COLO668 (cell line): ENCODE data around the gene CLEC11A.

ENCODE experiments used
- DNase-seq: peaks from one replicate; lab custom pipeline; 2025; ENCODE audit not compliant: unreplicated experiment; lab: John Stamatoyannopoulos, UW

The CLEC11A gene, protein sequence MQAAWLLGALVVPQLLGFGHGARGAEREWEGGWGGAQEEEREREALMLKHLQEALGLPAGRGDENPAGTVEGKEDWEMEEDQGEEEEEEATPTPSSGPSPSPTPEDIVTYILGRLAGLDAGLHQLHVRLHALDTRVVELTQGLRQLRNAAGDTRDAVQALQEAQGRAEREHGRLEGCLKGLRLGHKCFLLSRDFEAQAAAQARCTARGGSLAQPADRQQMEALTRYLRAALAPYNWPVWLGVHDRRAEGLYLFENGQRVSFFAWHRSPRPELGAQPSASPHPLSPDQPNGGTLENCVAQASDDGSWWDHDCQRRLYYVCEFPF

DNA sequence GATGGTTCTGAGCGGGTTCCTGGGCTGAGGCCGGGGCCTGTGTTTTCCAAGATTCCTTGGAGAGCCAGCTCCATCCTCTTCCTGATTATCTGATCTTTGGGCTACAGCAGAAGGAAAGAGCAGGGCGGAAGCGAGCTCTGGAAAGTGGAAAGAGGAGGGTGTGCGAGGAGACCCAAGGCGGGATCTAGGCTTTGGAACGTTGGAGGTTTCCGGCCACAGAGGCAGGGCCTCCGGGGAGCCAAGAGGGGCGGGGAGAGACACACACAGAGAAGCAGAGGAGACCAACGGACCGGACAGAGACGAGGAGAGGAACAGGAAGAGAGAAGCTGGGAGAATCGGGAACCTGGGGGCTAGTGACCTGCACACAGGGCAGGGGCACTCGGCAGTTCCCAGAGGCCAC, at the start of gene CLEC11A:
Gene CLEC11A, plus strand, starts transcription at position 296 of the 400 bp plus-strand sequence. CDS start 162 bp downstream, outside the sequence.
- DNase-seq, result no peak

DNA sequence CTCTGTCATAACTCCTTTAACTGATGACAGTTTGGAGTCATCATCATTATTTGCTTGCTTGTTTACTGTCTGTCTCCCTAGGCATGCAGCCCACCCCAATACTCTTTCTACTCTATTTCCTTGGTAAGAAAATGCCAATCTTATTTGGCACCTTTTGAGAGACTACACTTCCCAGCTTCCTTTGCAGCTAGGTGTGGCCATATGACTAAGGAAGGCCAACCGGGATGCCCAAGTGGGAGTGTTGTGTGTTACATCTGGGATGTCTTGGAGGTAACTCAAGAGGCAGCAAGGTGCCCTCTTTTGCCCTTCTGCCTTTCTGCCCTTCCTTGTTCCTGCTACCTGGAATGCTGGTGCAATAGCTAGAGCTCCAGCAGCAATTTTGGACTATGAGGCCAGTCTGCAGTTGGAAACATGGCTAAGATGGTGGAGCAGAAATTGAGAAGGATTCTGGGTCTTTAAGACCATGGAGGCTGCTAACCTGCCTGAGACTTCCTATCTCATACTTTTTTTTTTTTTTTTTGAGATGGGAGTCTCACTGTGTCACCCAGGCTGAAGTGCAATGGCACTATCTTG, 46.5 kb upstream of the CLEC11A start:
- DNase-seq, result no peak

DNA sequence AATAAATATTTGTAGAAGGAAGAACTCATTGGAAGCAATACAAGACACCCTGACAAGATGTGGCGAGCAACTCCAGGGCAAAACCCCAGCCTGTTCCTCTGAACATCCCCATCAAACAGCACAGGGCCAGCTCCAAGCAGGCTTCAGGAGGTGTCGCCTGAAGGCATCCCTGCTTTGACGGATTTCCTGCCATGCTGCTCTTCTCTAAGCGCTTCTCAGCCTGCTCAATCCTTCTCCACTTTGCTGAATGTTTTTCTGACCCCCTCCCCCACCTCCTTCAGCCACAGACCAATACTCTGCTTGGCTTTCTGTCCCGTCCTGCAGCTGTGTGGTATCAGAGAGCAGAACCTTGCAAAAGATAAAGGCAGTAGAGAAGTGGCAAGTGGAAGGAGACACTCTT, 45.5 kb upstream of the CLEC11A start:
- DNase-seq, result no peak

DNA sequence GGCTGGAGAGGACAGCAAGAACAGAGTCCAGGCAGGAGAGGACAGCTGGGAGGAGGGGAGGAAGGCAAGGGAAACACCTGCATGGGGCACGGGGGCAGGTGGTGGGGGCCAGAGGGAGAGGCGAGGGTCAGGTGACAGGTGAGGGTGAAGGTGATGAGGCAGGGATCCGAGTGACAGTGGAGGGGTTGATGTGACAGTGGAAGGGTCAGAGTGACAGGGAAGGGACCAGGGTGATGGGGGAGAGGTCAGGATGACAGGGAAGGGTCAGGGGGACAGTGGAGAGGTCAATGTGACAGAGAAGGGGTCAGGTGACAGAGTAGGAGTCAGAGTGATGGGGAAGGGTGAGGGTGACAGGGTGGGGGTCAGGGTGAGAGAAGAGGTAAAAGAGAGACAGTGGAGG, 44.8 kb upstream of the CLEC11A start:
- no peak for DNase-seq

DNA sequence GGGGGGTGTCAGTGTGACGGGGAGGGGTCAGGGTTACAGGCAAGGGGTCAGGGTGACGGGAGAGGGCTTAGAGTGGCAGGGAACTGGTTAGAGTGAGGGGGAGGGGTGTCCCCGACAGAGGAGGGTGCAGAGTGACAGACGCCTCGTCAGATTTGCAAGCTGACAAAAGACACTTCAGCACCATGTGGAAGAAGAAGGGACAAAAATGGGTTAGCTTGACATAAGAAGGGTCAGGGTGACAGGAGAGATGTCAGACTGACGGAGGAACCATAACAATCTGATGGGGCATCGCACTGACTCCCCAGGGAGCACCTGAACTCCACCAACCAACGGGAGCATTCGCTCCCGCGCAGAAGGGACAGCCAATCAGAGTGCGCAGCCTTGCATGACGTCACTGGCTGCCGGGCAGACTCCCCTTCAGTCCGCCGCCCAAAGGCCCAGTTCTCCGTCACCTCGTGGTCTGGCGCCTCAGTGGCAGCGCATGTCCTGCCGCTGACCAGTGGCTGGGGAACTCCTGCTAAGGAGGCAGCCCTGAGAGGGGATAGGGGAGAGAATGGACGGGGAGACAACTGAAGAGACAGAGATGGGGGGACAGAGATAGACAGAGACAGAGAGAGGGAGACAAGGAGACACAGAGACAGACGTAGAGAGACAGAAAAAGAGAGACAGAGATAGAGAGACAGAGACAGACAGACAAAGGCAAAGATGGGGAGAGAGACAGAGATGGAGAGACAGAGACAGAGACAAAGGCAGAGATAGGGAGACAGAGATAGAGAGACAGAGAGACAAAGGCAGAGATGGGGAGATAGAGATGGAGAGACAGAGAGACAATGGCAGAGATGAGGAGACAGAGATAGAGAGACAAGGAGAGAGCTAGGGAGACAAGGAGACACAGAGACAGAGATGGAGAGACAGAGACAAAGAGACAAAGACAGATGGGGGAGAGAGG, 43.7 kb upstream of the CLEC11A start:
- DNase-seq, result peak; percentile 59

DNA sequence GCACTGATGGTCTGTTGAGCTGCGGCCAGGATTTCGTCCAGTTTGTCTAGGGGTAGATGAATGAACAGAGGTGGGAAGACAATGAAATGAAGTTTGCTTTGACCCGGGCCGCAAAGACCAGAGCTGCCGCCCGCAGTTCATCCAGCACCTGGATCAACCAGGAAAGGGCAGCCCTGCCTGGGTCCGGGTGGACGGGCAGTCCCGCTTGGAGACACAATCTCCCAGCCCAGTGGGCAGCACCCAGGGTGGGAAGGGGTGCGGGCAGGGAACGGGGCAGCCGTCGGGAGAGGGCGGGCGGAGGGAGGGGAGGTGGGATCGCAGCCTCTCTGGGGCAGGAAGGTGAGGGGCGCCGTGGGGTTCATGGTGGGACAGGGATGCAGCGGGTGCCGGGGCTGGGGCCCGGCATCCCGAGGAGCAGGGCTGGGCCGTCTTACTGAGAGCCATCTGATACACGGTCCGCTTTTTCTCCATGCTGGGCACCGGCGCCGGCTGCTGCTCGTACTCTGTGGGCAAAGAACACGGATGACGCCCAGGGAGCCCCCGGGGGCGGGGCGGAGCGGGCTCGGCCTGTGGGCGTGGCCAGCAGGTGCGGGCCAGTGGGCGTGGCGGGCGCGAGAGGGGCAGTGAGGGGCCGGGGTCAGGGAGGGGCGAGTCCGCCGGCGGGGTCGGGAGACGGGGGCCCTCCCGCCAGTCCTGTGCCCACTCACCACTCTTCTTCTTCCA, 36.7 kb upstream of the CLEC11A start:
- DNase-seq, result no peak

DNA sequence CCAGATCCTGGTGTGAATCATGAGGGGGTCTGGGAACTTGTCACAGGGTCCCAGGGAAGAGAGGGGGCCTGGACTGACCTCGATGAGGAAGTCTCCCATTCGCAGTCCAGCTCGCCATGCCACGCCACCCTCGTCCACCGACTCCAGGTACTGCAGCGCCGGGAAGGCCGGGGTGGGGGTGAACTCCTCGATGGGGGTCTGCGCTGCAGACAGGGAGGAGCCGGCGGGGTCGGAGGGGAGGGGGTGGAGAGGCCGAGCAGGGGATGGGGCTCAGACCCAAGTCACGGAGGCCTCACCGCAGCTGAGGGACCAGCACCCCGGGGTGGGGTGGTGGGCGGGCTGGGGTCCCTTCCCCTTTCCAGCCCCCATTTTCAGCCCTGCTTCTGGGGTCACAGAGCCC, 34.4 kb upstream of the CLEC11A start:
- no peak for DNase-seq

DNA sequence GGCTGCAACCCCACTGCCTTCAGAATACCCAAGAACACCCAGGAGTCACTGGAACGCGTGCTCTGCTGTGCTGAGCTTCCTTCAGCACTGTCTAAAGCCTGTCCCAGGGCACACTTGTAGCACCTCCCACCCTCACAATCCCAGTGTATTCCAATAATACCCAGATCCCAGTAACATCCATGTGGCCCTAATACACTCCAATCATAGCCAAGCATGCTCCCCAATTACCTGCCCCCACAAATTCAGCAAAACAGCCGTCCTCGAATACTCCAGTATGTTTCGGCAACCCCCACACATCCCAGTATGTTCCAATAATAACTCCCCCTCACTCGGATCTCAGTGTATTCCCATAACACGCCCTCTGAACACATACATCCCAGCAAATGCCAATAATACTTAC, 32.7 kb upstream of the CLEC11A start:
- DNase-seq, result no peak

DNA sequence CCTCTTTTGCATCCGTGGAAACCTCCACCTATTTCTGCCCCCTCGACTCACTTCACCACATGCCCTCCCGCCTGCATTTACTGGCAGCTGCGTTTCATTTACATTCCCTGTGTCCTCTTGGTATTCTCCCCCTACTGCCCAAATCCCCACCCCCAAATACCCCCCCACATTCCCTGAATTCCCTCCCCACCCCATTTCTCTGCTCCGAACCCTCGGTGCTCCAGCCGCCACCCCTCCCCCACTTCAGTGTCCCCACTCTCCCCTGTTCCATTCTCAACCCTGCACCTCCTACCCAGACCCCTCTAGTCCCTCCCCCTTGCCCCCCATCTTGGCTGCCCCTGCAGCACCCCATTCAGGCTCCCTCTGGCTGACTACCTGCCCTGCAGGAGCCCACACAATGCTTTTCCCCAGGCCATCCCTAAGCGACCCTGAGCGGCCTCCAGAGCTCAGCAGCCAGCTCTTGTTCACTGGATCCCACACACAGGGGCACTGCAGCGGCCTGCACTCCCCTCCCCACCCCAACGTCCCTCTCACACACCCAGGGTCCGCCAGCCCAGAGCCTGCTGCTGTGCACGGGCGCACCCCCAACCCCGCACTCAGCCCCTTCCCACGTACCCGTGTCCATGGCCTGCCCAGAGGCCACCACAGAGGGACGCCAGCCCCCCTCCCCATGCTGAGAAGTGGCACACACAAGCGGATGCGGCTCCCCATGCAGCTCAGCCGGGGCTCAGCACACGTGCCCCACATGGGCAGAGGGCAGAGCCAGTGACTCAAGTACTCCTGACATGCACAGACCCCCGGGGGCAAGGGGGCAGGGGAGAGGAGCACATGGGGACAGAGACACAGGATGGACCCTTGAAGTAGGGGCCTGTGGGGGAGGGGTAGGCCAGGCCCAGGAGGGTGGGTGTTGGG, 29.8 kb upstream of the CLEC11A start:
- DNase-seq, result no peak

DNA sequence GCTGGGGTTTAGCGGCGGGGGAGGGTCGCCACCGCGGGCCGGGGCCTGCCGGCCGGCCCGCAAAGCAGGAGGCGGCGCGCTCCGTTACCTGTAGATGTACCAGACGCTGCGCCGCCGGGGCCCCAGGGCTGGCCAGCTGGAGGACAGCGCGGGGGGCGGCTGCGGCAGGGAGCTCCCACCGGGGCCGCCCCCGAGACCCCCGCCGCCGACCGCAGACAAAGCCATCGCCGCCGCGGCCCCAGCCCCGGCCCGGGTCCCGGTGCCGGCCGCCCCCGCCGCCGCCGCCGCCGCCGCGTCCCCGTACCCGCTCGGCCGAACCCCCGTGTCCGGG, 28.4 kb upstream of the CLEC11A start:
- DNase-seq, result no peak

DNA sequence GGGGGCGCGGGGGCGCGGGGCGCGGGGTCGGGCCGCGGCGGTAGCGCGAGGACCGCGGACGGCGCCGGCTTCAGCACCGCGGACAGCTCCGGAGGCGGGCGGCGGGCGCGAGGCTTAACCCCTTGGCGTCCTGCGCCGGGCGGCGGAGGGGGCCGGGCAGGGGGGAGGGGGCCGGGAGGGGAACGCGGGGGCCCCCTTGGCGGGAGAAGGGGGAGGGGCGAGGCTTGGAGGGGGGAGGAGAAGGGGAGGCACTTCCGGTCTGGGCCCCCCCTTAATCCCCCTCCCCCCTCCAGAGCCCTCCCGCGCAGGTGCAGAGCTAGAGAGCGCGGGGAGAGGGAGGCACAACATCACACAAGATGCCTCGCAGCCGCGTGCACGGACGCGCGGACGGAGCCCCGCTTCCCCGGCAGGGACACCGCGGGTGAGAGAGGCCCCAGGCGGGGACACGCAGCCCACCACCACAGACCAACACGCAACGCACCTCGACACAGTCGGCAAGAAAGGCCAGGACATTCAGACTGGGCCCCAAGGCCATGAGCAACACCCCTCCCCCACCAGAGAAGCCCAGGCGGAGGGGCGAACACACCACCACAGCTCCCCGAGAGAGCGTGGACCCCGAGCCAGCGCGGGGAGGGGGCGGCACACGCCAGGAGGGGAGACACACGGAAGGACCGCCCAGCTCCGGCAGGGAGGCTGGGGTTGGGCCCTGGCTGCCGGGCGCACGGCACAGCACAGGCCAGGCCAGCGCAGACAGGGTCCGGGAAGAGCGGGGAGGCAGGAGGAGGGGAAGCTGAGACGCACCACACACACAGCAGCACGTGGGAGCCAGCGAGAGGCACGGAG, 27.7 kb upstream of the CLEC11A start:
- no peak for DNase-seq

DNA sequence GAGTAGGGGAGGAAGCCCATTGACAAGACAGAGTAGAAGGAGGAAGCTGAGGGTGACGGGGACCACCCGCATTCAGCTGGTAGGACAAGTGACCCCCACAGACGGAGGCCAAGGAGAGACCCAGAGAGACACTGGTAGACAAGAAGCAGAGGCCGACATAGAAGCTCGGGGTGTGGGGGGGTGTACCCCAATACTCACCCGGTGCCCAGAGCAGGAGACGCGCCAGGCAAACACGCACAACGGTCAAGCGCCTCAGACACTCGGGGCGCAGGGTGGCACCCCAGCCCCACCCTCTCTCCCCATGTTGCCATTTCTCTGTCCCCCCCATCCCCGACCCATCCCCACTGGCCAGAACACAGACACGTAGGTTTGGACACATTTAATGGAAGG, 27.1 kb upstream of the CLEC11A start:
- DNase-seq, result no peak

DNA sequence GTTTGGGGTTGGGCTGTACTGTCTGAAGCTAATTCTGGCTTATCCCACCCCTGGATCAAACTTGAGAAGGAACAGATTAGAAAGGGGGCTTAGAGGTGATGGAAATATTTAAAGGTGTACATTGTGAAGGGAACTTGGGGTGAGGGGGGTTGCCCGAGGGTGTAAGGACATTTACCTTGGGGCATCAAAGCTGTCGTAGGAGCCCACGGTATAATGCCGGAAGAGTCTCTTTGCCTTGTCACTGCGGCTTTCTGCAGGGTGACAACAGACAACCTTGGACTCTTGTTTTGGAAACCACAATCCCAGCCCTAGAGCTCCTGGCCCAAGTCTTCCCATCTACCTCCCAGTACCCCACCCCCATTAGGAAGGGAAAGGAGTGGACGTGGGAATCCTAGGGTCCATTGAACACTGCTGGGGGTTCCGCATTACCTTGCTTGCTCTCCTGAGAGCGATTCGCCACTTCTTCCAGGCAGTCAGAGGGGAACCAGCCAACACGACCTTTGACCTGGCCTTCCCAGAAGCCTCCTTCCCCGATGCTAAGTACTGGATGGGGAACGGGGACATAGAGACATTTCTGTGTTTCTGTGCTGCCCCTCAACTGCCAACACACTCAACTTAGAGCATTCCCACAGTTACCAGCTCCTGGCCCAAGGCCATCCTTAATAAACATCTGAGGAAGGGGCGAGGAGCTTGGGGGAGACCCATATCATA, 25.6 kb upstream of the CLEC11A start:
- DNase-seq, result no peak

DNA sequence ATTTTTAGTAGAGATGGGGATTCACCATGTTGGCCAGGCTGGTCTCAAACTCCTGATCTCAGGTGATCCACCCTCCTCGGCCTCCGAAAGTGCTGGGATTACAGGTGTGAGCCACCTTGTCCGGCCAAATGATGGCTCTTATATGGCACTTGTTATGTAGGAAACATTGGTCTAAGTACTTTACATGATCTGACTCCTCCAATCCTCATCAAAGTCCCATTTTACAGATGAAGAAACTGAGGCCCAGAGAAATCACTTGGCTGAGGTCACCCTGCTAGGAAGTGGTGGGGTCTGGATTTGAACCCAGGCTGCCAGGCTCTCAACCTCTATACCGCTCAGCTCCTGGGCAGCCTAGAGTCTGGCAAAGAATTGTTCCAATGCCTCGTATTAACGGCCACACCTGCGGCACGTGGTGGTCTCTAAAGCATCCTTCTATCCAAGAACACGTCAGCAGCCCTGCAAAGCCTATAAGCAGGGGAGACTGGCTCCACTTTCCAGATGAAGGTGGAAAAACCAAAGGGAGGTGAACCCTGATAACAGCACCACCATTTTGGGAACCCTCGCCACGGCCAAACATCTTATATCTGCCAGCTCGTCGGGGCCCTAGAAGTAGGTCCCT, 21.7 kb upstream of the CLEC11A start:
- DNase-seq, result no peak

DNA sequence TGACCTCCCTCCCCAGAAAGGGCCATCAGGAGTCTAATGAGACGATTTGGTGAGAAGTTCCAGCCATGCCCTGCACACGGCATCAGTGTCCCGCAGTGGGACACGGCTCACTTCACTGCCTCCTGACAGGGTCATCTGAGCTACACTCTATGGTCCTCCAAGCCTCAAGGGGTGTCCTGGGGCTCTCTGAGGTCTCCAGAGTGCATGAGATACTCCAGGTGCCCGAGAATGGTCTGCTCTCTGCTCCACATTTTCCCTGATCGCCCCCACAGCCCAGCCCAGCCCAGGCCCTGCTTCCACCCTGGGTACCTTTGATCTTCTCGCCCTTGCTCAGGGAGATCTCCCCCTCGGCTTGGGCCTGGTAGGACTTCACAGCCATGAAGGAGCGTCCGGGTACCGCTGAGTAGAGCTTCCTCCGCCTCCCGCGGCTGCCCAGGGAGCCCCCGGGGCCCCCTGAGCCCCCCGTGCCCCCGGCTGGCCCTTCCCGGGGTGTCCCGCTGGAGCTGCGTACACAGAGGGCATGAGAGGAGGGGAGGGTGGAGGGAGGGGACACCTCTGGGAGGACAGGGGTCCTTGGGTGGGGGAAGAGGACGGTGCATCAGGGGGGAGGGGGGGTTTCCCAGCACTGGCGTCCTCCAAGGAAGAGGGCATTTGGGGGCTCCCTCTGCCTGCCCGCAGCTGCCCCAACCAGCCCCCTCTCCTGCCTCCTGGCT, 20.9 kb upstream of the CLEC11A start:
- no peak for DNase-seq

DNA sequence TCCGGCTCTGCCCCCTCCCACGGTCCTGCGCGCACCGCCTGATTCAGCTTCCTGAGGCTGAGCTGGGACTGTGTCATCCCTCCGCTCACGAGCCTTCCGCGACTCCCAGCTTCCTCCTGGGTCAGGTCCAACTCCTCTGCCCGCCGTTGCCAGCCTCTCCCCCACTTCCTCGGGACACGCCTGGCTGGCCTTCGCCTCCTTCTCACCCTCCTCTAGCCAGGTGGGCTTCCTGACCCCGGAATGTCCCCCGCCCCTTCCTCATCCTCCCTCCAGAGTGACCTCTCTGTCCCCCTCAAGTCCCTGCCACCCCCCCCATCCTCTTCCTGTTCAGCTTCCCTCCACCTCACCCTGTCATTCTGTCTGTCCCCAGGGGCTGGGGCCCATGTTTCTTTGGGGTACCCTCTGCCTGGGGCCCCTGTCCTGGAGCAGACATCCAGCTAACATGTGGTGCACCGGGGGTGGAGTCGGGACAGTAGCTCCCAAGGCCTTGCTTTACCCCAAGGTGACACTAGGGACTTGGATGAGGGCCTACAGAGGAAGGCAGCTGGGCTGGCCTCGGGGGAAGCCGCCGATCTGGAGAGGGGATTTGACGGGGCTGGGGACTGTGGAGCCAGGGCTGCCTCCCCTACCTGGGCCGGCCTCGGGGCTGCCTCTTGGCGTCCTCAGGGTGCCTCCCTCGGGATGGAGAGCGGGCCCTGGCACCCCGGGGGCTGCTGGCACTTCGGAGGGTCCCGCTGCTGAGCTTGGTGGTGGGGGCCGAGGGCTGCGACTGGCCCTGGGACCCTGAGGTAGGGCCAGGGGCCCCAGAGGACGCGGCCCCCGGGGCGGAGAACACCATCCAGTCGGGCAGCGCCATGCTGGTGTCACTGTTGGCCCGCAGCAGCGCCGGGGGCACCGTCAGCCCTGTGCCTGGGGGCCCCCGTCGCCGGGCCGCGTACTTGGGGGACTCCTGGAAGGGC, 20.0 kb upstream of the CLEC11A start:
- no peak for DNase-seq
